H1 (cell line): ENCODE results near the gene IQCH. TPM values are rescaled to one million over a fixed set of nuclear protein-coding genes. Genes with fewer than 3 reads are reported as not detected.

Source experiments
- CTCF ChIA-PET: fragments of 300-600 bp; sonication (Branson Sonifier 250); formaldehyde crosslinking; loops from one replicate; lab custom pipeline; 2021; ENCODE audit not compliant: partially characterized antibody; lab: Charles Lee
- POLR2A ChIA-PET: fragments of 300-600 bp; sonication (Branson Sonifier 250); formaldehyde crosslinking; loops from one replicate; lab custom pipeline; 2021; ENCODE audit warnings: inconsistent platforms; ENCODE audit not compliant: partially characterized antibody; lab: Charles Lee
- DNase-seq, 2 experiments: peaks; one replicate each; pipeline versions ENCODE4 v3.0.0 to v3.0.0-alpha.2; 2010 to 2022; ENCODE audit warnings: low spot score in 2 of 2, low read depth in 1 of 2, mixed read lengths in 1 of 2
- FAIRE-seq: peaks from 2 replicates; lab custom pipeline; 2011; peaks lifted over from hg19 to GRCh38; lab: Jason Lieb, UNC
- H2AFZ ChIP-seq: 2 replicates; pipeline ENCODE4 v1.8.1; 2012; ENCODE audit warnings: low read length, inconsistent platforms
- H2AK5ac ChIP-seq: 2 replicates; pipeline ENCODE4 v1.6.1; 2013; ENCODE audit warnings: low read depth, low read length
- H2BK120ac ChIP-seq: replicated peaks from 2 replicates; pipeline ENCODE3; 2013; ENCODE audit warnings: low read depth, low read length, inconsistent platforms
- H2BK12ac ChIP-seq: 2 replicates; pipeline ENCODE4 v1.6.1; 2013; ENCODE audit warnings: low read depth, low read length
- H2BK15ac ChIP-seq: 2 replicates; pipeline ENCODE4 v1.6.1; 2013; ENCODE audit warnings: low read length
- H2BK20ac ChIP-seq: 2 replicates; pipeline ENCODE4 v1.6.1; 2013; ENCODE audit warnings: low read length
- H2BK5ac ChIP-seq: 2 replicates; pipeline ENCODE4 v1.6.1; 2013; ENCODE audit warnings: low read depth, low read length
- H3K14ac ChIP-seq: 2 replicates; pipeline ENCODE4 v1.6.1; 2013; ENCODE audit warnings: inconsistent platforms; ENCODE audit not compliant: insufficient read length
- H3K18ac ChIP-seq: 2 replicates; pipeline ENCODE4 v1.6.1; 2013; ENCODE audit warnings: low read length; ENCODE audit errors: extremely low read depth
- H3K23ac ChIP-seq: 2 replicates; pipeline ENCODE4 v1.6.1; 2013; ENCODE audit warnings: inconsistent platforms; ENCODE audit not compliant: insufficient read length
- H3K23me2 ChIP-seq: 2 replicates; pipeline ENCODE4 v1.6.1; 2013; ENCODE audit warnings: low read depth, low read length
- H3K27ac ChIP-seq: 2 replicates; pipeline ENCODE4 v1.6.1; 2011; ENCODE audit warnings: low read depth, low read length, inconsistent platforms
- H3K27me3 ChIP-seq, 4 experiments: replicated peaks in 1 of 4; 1 replicate in 1 of 4; 2 replicates in 3 of 4; pipeline versions ENCODE4 v1.6.1 to v1.8.1; 2011 to 2013; ENCODE audit warnings: low read length in 3 of 4, mild to moderate bottlenecking in 3 of 4, inconsistent platforms in 2 of 4, mixed read lengths in 2 of 4, moderate library complexity in 1 of 4; ENCODE audit not compliant: control insufficient read depth in 3 of 4, insufficient read depth in 3 of 4; ENCODE audit errors: extremely low read depth in 1 of 4
- H3K36me3 ChIP-seq, 4 experiments: 2 replicates each; pipeline versions ENCODE4 v1.6.1 to v1.8.1; 2011 to 2013; ENCODE audit warnings: mild to moderate bottlenecking in 4 of 4, low read length in 3 of 4, moderate library complexity in 2 of 4, control low read depth in 1 of 4, inconsistent platforms in 1 of 4; ENCODE audit not compliant: insufficient read depth in 4 of 4, control insufficient read depth in 2 of 4
- H3K4ac ChIP-seq: replicated peaks from 2 replicates; pipeline ENCODE3; 2013; ENCODE audit warnings: low read length, low read depth, mixed read lengths, inconsistent platforms; ENCODE audit not compliant: insufficient read length
- H3K4me1 ChIP-seq, 4 experiments: replicated peaks in 1 of 4; 1 replicate in 1 of 4; 2 replicates in 3 of 4; pipeline versions ENCODE4 v1.6.1 to v1.8.1; 2011 to 2013; ENCODE audit warnings: low read length in 3 of 4, inconsistent platforms in 2 of 4, mixed read lengths in 1 of 4; ENCODE audit not compliant: insufficient read depth in 4 of 4, control insufficient read depth in 3 of 4
- H3K4me2 ChIP-seq, 2 experiments: 2 replicates each; pipeline versions ENCODE4 v1.6.1 to v1.8.1; 2011 to 2013; ENCODE audit warnings: low read depth in 2 of 2, low read length in 2 of 2, control low read depth in 1 of 2, inconsistent platforms in 1 of 2, mild to moderate bottlenecking in 1 of 2; ENCODE audit not compliant: insufficient read depth in 1 of 2
- H3K4me3 ChIP-seq, 4 experiments: fragments of 200-600, 300-600 bp in 1 of 4; sonication (generic), shearing (Covaris generic), sonication (Bioruptor Twin) in 1 of 4; 2 replicates each; pipeline versions ENCODE4 v1.5.1 to v1.8.1; 2011 to 2016; ENCODE audit warnings: low read length in 4 of 4, low read depth in 3 of 4, control low read depth in 2 of 4, inconsistent platforms in 2 of 4, mild to moderate bottlenecking in 2 of 4, mixed read lengths in 1 of 4, moderate library complexity in 1 of 4; ENCODE audit not compliant: insufficient read depth in 2 of 4; ENCODE audit errors: extremely low read depth in 1 of 4
- H3K56ac ChIP-seq: replicated peaks from 2 replicates; pipeline ENCODE3; 2013; ENCODE audit warnings: low read depth, mild to moderate bottlenecking, mixed read lengths, low read length, inconsistent platforms; ENCODE audit not compliant: insufficient read length
- H3K79me1 ChIP-seq: 2 replicates; pipeline ENCODE4 v1.6.1; 2013; ENCODE audit warnings: low read depth, low read length, control low read depth
- H3K79me2 ChIP-seq, 2 experiments: 2 replicates each; pipeline versions ENCODE4 v1.6.1 to v1.8.1; 2012 to 2013; ENCODE audit warnings: low read length in 2 of 2, mild to moderate bottlenecking in 2 of 2, inconsistent platforms in 1 of 2; ENCODE audit not compliant: insufficient read depth in 2 of 2, control insufficient read depth in 1 of 2
- H3K9ac ChIP-seq, 4 experiments: replicated peaks in 1 of 4; 1 replicate in 1 of 4; 2 replicates in 3 of 4; pipeline versions ENCODE4 v1.6.1 to v1.8.1; 2011 to 2013; ENCODE audit warnings: low read depth in 3 of 4, low read length in 3 of 4, control low read depth in 2 of 4, mild to moderate bottlenecking in 2 of 4, moderate library complexity in 2 of 4, inconsistent platforms in 1 of 4; ENCODE audit errors: extremely low read depth in 1 of 4
- H3K9me3 ChIP-seq, 2 experiments: 2 replicates each; pipeline versions ENCODE4 v1.6.1 to v1.8.1; 2012 to 2013; ENCODE audit warnings: mild to moderate bottlenecking in 2 of 2, moderate library complexity in 2 of 2, control low read depth in 1 of 2, inconsistent platforms in 1 of 2, low read depth in 1 of 2, low read length in 1 of 2, mixed read lengths in 1 of 2; ENCODE audit not compliant: insufficient read depth in 2 of 2
- H4K20me1 ChIP-seq, 2 experiments: replicated peaks in 1 of 2; 2 replicates each; pipeline versions ENCODE3 to v1.8.1; 2011 to 2013; ENCODE audit warnings: inconsistent platforms in 2 of 2, low read length in 2 of 2, mild to moderate bottlenecking in 1 of 2; ENCODE audit not compliant: insufficient read depth in 2 of 2, control insufficient read depth in 1 of 2
- H4K5ac ChIP-seq: 2 replicates; pipeline ENCODE4 v1.6.1; 2013; ENCODE audit warnings: low read length, low read depth, mixed read lengths, inconsistent platforms; ENCODE audit not compliant: insufficient read length
- H4K8ac ChIP-seq: 2 replicates; pipeline ENCODE4 v1.8.0; 2013; ENCODE audit warnings: mild to moderate bottlenecking, moderate library complexity, low read length, inconsistent platforms; ENCODE audit not compliant: insufficient read depth; ENCODE audit errors: extremely low read depth
- H4K91ac ChIP-seq: replicated peaks from 2 replicates; pipeline ENCODE3; 2013; ENCODE audit warnings: low read length, mixed read lengths, inconsistent platforms; ENCODE audit not compliant: insufficient read length
- BRCA1 ChIP-seq: IDR thresholded peaks from 2 replicates; pipeline ENCODE4 v1.6.1; 2012; ENCODE audit warnings: low read depth, low read length, improper control_type of control experiment
- CBX8 ChIP-seq: fragments of 300-800, 300-1000 bp; sonication (generic); IDR thresholded peaks from 2 replicates; pipeline ENCODE4 v1.7.1; 2016; ENCODE audit warnings: low read depth, low read length, borderline replicate concordance
- EZH2 ChIP-seq: fragments of 200-600 bp; sonication (generic); IDR thresholded peaks from 2 replicates; pipeline ENCODE4 v1.7.1; 2012; ENCODE audit warnings: low read depth, mild to moderate bottlenecking, moderate library complexity, low read length, inconsistent platforms; ENCODE audit not compliant: severe bottlenecking
- GABPA ChIP-seq: IDR thresholded peaks from 2 replicates; pipeline ENCODE4 v1.6.1; 2011; ENCODE audit warnings: mild to moderate bottlenecking, low read length, moderate library complexity, borderline replicate concordance; ENCODE audit not compliant: insufficient read depth
- RAD21 ChIP-seq, 2 experiments: IDR thresholded peaks in 1 of 2; conservative IDR thresholded peaks in 1 of 2; 2 replicates each; pipeline ENCODE4 v1.6.1; 2011; ENCODE audit warnings: low read depth in 2 of 2, low read length in 2 of 2, improper control_type of control experiment in 1 of 2, inconsistent platforms in 1 of 2, mild to moderate bottlenecking in 1 of 2, moderate library complexity in 1 of 2
- RBBP5 ChIP-seq: IDR thresholded peaks from 2 replicates; pipeline ENCODE4 v1.7.1; 2012; ENCODE audit warnings: low read depth, mild to moderate bottlenecking, inconsistent platforms, low read length, moderate library complexity, borderline replicate concordance
- TEAD4 ChIP-seq: IDR thresholded peaks from 2 replicates; pipeline ENCODE4 v1.6.1; 2012; ENCODE audit warnings: low read depth, low read length, inconsistent platforms, mixed read lengths
- WGBS, 2 experiments: shearing (Covaris generic) in 1 of 2; methylation state at CpG; one replicate each; pipeline versions ENCODE4 v1.1.6 to v1.1.7; 2013 to 2015; ENCODE audit warnings: low lambda C conversion rate in 2 of 2, mixed read lengths in 2 of 2, inconsistent platforms in 1 of 2, low coverage in 1 of 2, missing lambda C conversion rate in 1 of 2; ENCODE audit not compliant: insufficient replicate concordance in 2 of 2, insufficient coverage in 1 of 2, insufficient read length in 1 of 2; ENCODE audit errors: extremely low coverage in 1 of 2, missing lambda C conversion rate in 1 of 2; 5-methylcytosine and 5-hydroxymethylcytosine counted together
- polyA plus RNA-seq, 7 experiments: library from polyadenylated mRNA; depleted of rRNA in 3 of 7; stranded (reverse) in 5 of 7; unstranded in 2 of 7; fragments of >200 nt in 5 of 7; fragments of 200-250 nt in 2 of 7; gene quantifications; 1 replicate in 5 of 7; 2 replicates in 1 of 7; 4 replicates in 1 of 7; pipeline versions ENCODE4 v1.2.1 to v1.2.3, GENCODE V29; 2011 to 2013; ENCODE audit warnings: missing spikeins in 2 of 7, mixed read lengths in 2 of 7
- total RNA-seq: library from RNA; stranded (reverse); fragmentation: NEBNext Ultra II Directional; extraction: Animal tissue kit (Norgen Biotek cat#: 25700); gene quantifications from 2 replicates; pipeline ENCODE4 v1.2.1, GENCODE V29; 2021

Gene IQCH
- total and polyA plus RNA-seq, 2 of the 8 experiments (the other 6 are each of a cell fraction or from before 2014, with no cell fraction given), result 0.60 to 1.9 TPM

DNA sequence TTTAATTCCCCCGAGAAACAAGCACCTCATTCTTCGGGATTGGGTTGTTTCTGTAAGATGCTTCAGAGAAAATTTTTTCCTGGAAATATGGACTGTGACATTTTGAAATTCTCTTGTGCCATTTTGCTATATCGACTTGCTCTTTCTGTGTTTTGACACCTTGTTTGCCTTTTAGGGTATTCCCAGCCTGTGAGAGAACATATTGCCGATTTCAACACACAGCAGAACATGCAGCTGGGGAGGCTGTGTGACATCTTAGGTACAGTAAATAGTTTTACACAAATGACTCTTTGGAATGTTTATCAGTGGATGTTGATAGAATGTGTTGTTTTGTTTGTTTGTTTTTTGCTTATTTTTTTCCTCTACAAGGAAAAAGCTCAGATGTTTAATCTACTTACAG, 130.2 kb downstream of the IQCH start:
- no peak overlapping the region for H3K23ac ChIP-seq
- no peak overlapping the region for H2BK15ac ChIP-seq
- no peak overlapping the region for H3K4me3 ChIP-seq
- no peak overlapping the region for H2BK20ac ChIP-seq
- no peak overlapping the region for H4K8ac ChIP-seq
- WGBS, 2 experiments, result 82% methylated on average over 4 of the region's 4 CpGs; no CpG with 5 or more reads in 1 of the 2 experiments
- ChIA-PET CTCF (interaction anchor here (0.5 to 1.8 kb wide), 7 partner anchors 21 to 451 kb away, joined by 3 to 7 read pairs (median 3); no protein-coding TSS in a partner anchor), POLR2A (no interaction called here)
- no peaks in the 10 kb centered on the region for H3K9me3 ChIP-seq
- no peak overlapping the region for H4K91ac ChIP-seq
- TF ChIP-seq GABPA, result no peak
- TF ChIP-seq TEAD4, result no peak
- TF ChIP-seq RAD21 (IDR thresholded peaks at IDR 0.05 in 1 of 2, conservative IDR thresholded peaks at IDR 0.05 in 1 of 2; ENCODE audit: low read depth in 2 of 2, low read length in 2 of 2), result no peak
- TF ChIP-seq CBX8, result no peak
- no peak for TF ChIP-seq BRCA1
- no peak for TF ChIP-seq RBBP5
- TF ChIP-seq EZH2, result no peak
- no peak overlapping the region for H2BK12ac ChIP-seq
- no peaks in the 10 kb centered on the region for H3K27me3 ChIP-seq
- no peak overlapping the region for H4K5ac ChIP-seq
- DNase-seq, result no peak
- H3K79me1 ChIP-seq, result no peaks in the 10 kb centered on the region
- no peaks in the 10 kb centered on the region for H3K79me2 ChIP-seq
- H3K4me2 ChIP-seq, result no peak overlapping the region
- no peak overlapping the region for H3K27ac ChIP-seq
- no peak overlapping the region for H3K18ac ChIP-seq
- no peaks in the 10 kb centered on the region for H3K23me2 ChIP-seq
- H3K14ac ChIP-seq, result no peak overlapping the region
- no peak overlapping the region for H2AK5ac ChIP-seq
- no peaks in the 10 kb centered on the region for H3K36me3 ChIP-seq
- FAIRE-seq, result no peak
- H2AFZ ChIP-seq, result no peak overlapping the region
- H3K56ac ChIP-seq, result no peak overlapping the region
- H2BK120ac ChIP-seq, result no peak overlapping the region
- no peak overlapping the region for H2BK5ac ChIP-seq
- H3K4me1 ChIP-seq, result no peaks in the 10 kb centered on the region
- H3K9ac ChIP-seq, result no peak overlapping the region
- no peak overlapping the region for H3K4ac ChIP-seq
- H4K20me1 ChIP-seq, result no peaks in the 10 kb centered on the region
